HEK293 (cell line): ENCODE results near the gene CDC34.

Experiments used
- GFI1B ChIP-seq: fragments of 450-650 bp; formaldehyde crosslinking; IDR thresholded peaks from 2 replicates; pipeline ENCODE4 v1.5.1; 2016; ENCODE audit warnings: missing biosample characterization, missing genetic modification characterization
- PBX3 ChIP-seq: sonication (generic); formaldehyde crosslinking; IDR thresholded peaks from 2 replicates; pipeline ENCODE4 v1.8.1; 2022; ENCODE audit warnings: mild to moderate bottlenecking, moderate library complexity, missing genetic modification reagents
- SP2 ChIP-seq: fragments of 450-650 bp; formaldehyde crosslinking; IDR thresholded peaks from 2 replicates; pipeline ENCODE4 v1.5.1; 2016; ENCODE audit warnings: missing biosample characterization, missing genetic modification characterization
- TCF7L2 ChIP-seq: IDR thresholded peaks from 2 replicates; pipeline ENCODE4 v1.6.1; 2011; ENCODE audit warnings: low read depth, mild to moderate bottlenecking, inconsistent platforms, low read length, moderate library complexity, borderline replicate concordance
- ZNF324 ChIP-seq: fragments of 450-650 bp; formaldehyde crosslinking; IDR thresholded peaks from 2 replicates; pipeline ENCODE4 v1.5.1; 2016; ENCODE audit warnings: missing biosample characterization, missing genetic modification characterization
- ZNF501 ChIP-seq: fragments of 450-650 bp; formaldehyde crosslinking; IDR thresholded peaks from 2 replicates; pipeline ENCODE4 v1.5.1; 2016; ENCODE audit warnings: missing biosample characterization, missing genetic modification characterization
- ZNF549 ChIP-seq: fragments of 450-650 bp; IDR thresholded peaks from 2 replicates; pipeline ENCODE4 v1.5.1; 2018; ENCODE audit warnings: missing biosample characterization, missing genetic modification characterization, mild to moderate bottlenecking, inconsistent platforms, moderate library complexity
- ZNF677 ChIP-seq: fragments of 450-650 bp; IDR thresholded peaks from 2 replicates; pipeline ENCODE4 v1.5.0; 2018; ENCODE audit warnings: missing biosample characterization, mild to moderate bottlenecking, missing genetic modification characterization, moderate library complexity
- TF ChIP-seq, protein P1 (sequence below): fragments of 450-650 bp; formaldehyde crosslinking; IDR thresholded peaks from 2 replicates; pipeline ENCODE4 v1.5.1; 2016; ENCODE audit warnings: missing biosample characterization, missing genetic modification characterization
- TF ChIP-seq, protein P2 (sequence below): fragments of 450-650 bp; formaldehyde crosslinking; IDR thresholded peaks from 2 replicates; pipeline ENCODE4 v1.5.1; 2016; ENCODE audit warnings: missing biosample characterization, missing genetic modification characterization, low read depth

- TF ChIP-seq, protein P1, sequence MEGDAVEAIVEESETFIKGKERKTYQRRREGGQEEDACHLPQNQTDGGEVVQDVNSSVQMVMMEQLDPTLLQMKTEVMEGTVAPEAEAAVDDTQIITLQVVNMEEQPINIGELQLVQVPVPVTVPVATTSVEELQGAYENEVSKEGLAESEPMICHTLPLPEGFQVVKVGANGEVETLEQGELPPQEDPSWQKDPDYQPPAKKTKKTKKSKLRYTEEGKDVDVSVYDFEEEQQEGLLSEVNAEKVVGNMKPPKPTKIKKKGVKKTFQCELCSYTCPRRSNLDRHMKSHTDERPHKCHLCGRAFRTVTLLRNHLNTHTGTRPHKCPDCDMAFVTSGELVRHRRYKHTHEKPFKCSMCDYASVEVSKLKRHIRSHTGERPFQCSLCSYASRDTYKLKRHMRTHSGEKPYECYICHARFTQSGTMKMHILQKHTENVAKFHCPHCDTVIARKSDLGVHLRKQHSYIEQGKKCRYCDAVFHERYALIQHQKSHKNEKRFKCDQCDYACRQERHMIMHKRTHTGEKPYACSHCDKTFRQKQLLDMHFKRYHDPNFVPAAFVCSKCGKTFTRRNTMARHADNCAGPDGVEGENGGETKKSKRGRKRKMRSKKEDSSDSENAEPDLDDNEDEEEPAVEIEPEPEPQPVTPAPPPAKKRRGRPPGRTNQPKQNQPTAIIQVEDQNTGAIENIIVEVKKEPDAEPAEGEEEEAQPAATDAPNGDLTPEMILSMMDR (tag by site-specific recombination): no peak
- TF ChIP-seq, protein P2, sequence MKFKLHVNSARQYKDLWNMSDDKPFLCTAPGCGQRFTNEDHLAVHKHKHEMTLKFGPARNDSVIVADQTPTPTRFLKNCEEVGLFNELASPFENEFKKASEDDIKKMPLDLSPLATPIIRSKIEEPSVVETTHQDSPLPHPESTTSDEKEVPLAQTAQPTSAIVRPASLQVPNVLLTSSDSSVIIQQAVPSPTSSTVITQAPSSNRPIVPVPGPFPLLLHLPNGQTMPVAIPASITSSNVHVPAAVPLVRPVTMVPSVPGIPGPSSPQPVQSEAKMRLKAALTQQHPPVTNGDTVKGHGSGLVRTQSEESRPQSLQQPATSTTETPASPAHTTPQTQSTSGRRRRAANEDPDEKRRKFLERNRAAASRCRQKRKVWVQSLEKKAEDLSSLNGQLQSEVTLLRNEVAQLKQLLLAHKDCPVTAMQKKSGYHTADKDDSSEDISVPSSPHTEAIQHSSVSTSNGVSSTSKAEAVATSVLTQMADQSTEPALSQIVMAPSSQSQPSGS: no peak
- no peak for TF ChIP-seq SP2
- TF ChIP-seq ZNF324 (tag by site-specific recombination): no peak
- TF ChIP-seq PBX3 (CRISPR knock-in tag): no peak
- TF ChIP-seq TCF7L2: no peak
- no peak for TF ChIP-seq ZNF677
- no peak for TF ChIP-seq GFI1B (tag by site-specific recombination)
- TF ChIP-seq ZNF501: no peak
- TF ChIP-seq ZNF549: no peak
Measured at GRCh38 chr19:495081-495401, 36.5 kb upstream of the CDC34 start.
